HG03442 (cell line): ENCODE measurements around the gene MAP3K7.

Experiments used
- ATAC-seq: cut with Tn5 transposase; IDR thresholded peaks from one replicate; pipeline ENCODE4 v1.9.1; 2021; ENCODE audit warnings: mild to moderate bottlenecking, moderate library complexity; ENCODE audit not compliant: unreplicated experiment

The MAP3K7 gene

GRCh38 chr6:90533615-90534336, 53.1 kb downstream of the MAP3K7 start:
- ATAC-seq = no peak

- no peak for ATAC-seq
Measured at GRCh38 chr6:90530882-90531281, 56.0 kb downstream of the MAP3K7 start.

GRCh38 chr6:90525421-90525820, 61.5 kb downstream of the MAP3K7 start:
- ATAC-seq = no peak

- no peak for ATAC-seq
Measured at GRCh38 chr6:90523779-90524310, 63.0 kb downstream of the MAP3K7 start.

GRCh38 chr6:90521955-90522354, 64.9 kb downstream of the MAP3K7 start:
- ATAC-seq = no peak

GRCh38 chr6:90516074-90516660, 70.7 kb downstream of the MAP3K7 start:
- no peak for ATAC-seq

- no peak for ATAC-seq
Measured at GRCh38 chr6:90514496-90514895, 72.4 kb downstream of the MAP3K7 start.

GRCh38 chr6:90508753-90509152, 78.1 kb downstream of the MAP3K7 start:
- ATAC-seq = no peak

- peak; percentile 72 for ATAC-seq
Measured at GRCh38 chr6:90502866-90503407, 83.9 kb downstream of the MAP3K7 start.

- no peak for ATAC-seq
Measured at GRCh38 chr6:90502381-90502780, 84.5 kb downstream of the MAP3K7 start.

- no peak for ATAC-seq
Measured at GRCh38 chr6:90500458-90500857, 86.4 kb downstream of the MAP3K7 start.

GRCh38 chr6:90497411-90497810, 89.5 kb downstream of the MAP3K7 start:
- ATAC-seq = no peak

GRCh38 chr6:90496258-90497016, 90.4 kb downstream of the MAP3K7 start:
- no peak for ATAC-seq

- no peak for ATAC-seq
Measured at GRCh38 chr6:90495216-90495817, 91.6 kb downstream of the MAP3K7 start.

- ATAC-seq = no peak
Measured at GRCh38 chr6:90494067-90494780, 92.6 kb downstream of the MAP3K7 start.

GRCh38 chr6:90493332-90493731, 93.5 kb downstream of the MAP3K7 start:
- no peak for ATAC-seq

GRCh38 chr6:90492798-90493197, 94.1 kb downstream of the MAP3K7 start:
- ATAC-seq = no peak

GRCh38 chr6:90492369-90492768, 94.5 kb downstream of the MAP3K7 start:
- no peak for ATAC-seq

- no peak for ATAC-seq
Measured at GRCh38 chr6:90490030-90490716, 96.7 kb downstream of the MAP3K7 start.

GRCh38 chr6:90488816-90489215, 98.1 kb downstream of the MAP3K7 start:
- ATAC-seq = no peak
